Testis (tissue), 3 donors: Measurements from ENCODE around the gene TENT4B. TPM values are rescaled to one million over a fixed set of nuclear protein-coding genes. Genes with fewer than 3 reads are reported as not detected.

Experiments
- DNase-seq: peaks from one replicate; pipeline ENCODE4 v3.0.0-alpha.2; 2019
- H3K27ac ChIP-seq, 2 donors: fragments of 200-600 bp; sonication (generic); one replicate each; pipeline ENCODE4 v1.5.1; 2019
- H3K27me3 ChIP-seq: fragments of 200-600 bp; sonication (generic); one replicate; pipeline ENCODE4 v1.5.1; 2019
- H3K36me3 ChIP-seq: fragments of 200-600 bp; sonication (generic); one replicate; pipeline ENCODE4 v1.5.1; 2017; ENCODE audit warnings: low read depth; ENCODE audit errors: missing control alignments
- H3K4me1 ChIP-seq: fragments of 200-600 bp; sonication (generic); one replicate; pipeline ENCODE4 v1.5.1; 2019
- H3K4me3 ChIP-seq, 2 donors: fragments of 200-600 bp; sonication (generic); one replicate each; pipeline ENCODE4 v1.5.1; 2017 to 2019
- H3K9me3 ChIP-seq: fragments of 200-600 bp; sonication (generic); one replicate; pipeline ENCODE4 v1.5.1; 2017
- POLR2A ChIP-seq: fragments of 450-650 bp; IDR thresholded peaks from one replicate; pipeline ENCODE4 v1.6.1; 2017; ENCODE audit warnings: antibody characterized with exemption, mild to moderate bottlenecking, moderate library complexity
- WGBS, 2 donors: methylation state at CpG; one replicate each; pipeline ENCODE4 v1.1.5; 2018; 5-methylcytosine and 5-hydroxymethylcytosine counted together
- intact Hi-C: fragments of 100-400 bp; cut with DNase I; formaldehyde crosslinking; loops from one replicate; pipeline ENCODE4 v1.15.1; 2023; ENCODE audit warnings: low total_unique reads
- polyA plus RNA-seq: library from polyadenylated mRNA; stranded (reverse); fragments of 350-450 nt; fragmentation: Illumina TruSeq; extraction: RNeasy Lipid Tissue Mini Kit (QIAGEN cat#74804); gene quantifications from one replicate; pipeline ENCODE4 v1.2.3, GENCODE V29; 2014; ENCODE audit warnings: low read depth, low replicate concordance; ENCODE audit not compliant: insufficient read depth
- total RNA-seq, 2 donors: library from RNA; depleted of rRNA; stranded (reverse); fragments of >200 nt; gene quantifications; one replicate each; pipeline ENCODE4 v1.2.3, GENCODE V29; 2016
- TF ChIP-seq, protein P1 (sequence below), 3 experiments: fragments of 450-650 bp in 2 of 3; fragments of 200-600 bp in 1 of 3; sonication (generic) in 1 of 3; IDR thresholded peaks; one replicate each; pipeline ENCODE4 v1.5.1; 2016 to 2019; ENCODE audit warnings: antibody characterized with exemption in 3 of 3, mild to moderate bottlenecking in 2 of 3, moderate library complexity in 1 of 3

The TENT4B gene
- total and polyA plus RNA-seq, 3 donors from 2014 or later: 27.5 to 56.6 (median 37.6) TPM

DNA sequence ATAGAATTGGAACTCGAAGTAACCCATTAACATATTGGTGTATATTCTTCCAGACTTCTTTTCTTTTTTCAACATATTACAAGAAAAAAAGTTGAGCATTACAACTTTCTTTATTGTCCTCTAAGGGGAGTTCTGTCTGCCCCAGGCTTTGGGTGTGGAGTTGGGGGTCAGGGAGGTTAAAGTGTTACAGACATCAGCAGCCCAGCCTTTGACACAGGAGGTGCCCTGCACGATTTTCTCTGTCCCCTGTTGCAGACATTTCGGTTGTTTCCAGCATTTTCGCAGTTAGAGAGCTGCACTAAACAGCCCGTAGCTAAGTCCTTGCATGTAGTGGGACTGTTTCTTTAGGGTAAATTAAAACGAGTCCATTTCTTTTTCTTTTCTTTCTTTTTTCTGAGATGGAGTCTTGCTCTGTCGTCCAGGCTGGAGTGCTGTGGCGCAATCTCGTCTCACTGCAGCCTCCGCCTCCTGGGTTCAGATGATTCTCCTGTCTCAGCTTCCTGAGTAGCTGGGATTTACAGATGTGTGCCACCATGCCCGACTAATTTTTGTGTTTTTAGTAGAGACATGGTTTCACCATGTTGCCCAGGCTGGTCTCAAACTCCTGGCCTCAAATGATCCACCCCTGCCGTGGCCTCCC is 99.9 kb downstream of the TENT4B start:
- Histone ChIP-seq H3K27me3 (no peaks in the 10 kb centered on the region), H3K4me3 (no peak overlapping the region), H3K4me1 (no peaks in the 10 kb centered on the region), H3K27ac (no peak overlapping the region), H3K36me3 (no peaks in the 10 kb centered on the region), H3K9me3 (no peaks in the 10 kb centered on the region)
- intact Hi-C loops: no loop called here
- TF ChIP-seq, protein P1, sequence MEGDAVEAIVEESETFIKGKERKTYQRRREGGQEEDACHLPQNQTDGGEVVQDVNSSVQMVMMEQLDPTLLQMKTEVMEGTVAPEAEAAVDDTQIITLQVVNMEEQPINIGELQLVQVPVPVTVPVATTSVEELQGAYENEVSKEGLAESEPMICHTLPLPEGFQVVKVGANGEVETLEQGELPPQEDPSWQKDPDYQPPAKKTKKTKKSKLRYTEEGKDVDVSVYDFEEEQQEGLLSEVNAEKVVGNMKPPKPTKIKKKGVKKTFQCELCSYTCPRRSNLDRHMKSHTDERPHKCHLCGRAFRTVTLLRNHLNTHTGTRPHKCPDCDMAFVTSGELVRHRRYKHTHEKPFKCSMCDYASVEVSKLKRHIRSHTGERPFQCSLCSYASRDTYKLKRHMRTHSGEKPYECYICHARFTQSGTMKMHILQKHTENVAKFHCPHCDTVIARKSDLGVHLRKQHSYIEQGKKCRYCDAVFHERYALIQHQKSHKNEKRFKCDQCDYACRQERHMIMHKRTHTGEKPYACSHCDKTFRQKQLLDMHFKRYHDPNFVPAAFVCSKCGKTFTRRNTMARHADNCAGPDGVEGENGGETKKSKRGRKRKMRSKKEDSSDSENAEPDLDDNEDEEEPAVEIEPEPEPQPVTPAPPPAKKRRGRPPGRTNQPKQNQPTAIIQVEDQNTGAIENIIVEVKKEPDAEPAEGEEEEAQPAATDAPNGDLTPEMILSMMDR (IDR thresholded peaks at IDR 0.05): no peak
- no peak for TF ChIP-seq POLR2A
- WGBS, 2 donors: 81 to 88% methylated on average over 12 of the region's 12 CpGs
- DNase-seq: no peak

DNA sequence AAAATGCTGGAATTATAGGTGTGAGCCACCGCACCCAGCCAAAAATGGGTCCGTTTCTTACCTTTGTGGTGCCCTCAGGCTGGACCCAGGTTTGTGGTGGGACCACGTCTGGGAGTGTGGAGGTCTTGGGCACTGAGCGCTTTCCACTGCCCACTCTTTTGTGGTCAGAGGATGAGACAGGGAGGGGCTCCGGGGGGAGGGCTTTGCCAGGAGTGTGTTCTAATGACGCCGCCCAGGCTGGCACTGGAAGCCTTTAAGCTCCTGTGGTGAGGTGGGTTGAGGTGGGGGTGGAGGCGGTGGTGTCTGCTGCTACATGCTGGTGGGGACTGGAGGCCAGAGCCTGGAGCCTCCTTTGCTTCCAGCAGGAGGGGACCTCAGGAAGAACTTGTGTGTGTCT is 100.4 kb downstream of the TENT4B start:
- no peak for DNase-seq

DNA sequence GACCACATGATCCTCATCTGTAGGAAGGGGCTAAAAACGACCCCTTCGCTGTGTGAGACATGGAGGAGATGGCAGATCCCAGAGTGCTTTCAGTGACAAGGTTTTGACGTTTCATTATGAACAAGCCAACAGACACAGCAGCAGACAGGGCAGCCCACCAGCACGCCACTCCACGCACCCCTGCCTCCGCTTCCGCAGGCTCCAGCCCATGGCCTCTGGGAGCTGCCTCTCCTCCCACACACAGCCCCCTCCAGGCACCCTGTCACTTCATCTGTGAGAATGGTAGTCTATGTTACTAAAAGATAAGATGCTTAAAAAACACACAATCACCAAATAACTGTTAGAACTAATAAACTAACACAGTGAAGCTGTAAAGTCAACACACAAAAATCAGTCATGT is 101.0 kb downstream of the TENT4B start:
- no peak overlapping the region for H3K27ac ChIP-seq
- no peak for DNase-seq
- intact Hi-C loops: no loop called here

More for the DNA sequence above, 100.4 kb downstream of the TENT4B start:
- no peak for TF ChIP-seq POLR2A
- TF ChIP-seq, protein P1 (IDR thresholded peaks at IDR 0.05): no peak
- no peaks in the 10 kb centered on the region for H3K27me3 ChIP-seq
- no peaks in the 10 kb centered on the region for H3K36me3 ChIP-seq
- 86 to 89% methylated on average over 8 of the region's 8 CpGs for WGBS, 2 donors
- H3K4me1 ChIP-seq: no peaks in the 10 kb centered on the region
- no peaks in the 10 kb centered on the region for H3K9me3 ChIP-seq
- intact Hi-C loops: no loop called here
- no peak overlapping the region for H3K4me3 ChIP-seq
- H3K27ac ChIP-seq: no peak overlapping the region

DNA sequence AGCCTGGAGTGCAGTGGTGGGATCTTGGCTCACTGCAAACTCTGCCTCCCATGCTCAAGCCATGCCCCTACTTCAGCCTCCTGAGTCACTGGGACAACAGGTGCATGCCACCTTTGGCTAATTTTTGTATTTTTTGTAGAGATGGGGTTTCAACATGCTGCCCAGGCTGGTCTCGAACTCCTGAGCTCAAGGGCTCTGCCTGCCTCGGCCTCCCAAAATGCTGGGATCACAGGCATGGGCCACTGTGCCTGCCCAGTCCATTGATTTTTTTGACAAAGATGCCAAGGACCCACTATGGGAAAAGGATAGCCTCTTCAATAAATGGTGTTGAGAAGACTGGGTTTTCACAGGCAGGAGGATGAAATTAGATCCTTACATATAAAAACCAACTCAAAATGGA is 102.4 kb downstream of the TENT4B start:
- 94 to 95% methylated on average over 2 of the region's 2 CpGs for WGBS, 2 donors
- intact Hi-C loops: no loop called here
- TF ChIP-seq POLR2A: no peak
- TF ChIP-seq, protein P1 (IDR thresholded peaks at IDR 0.05): no peak
- no peak for DNase-seq
- Histone ChIP-seq H3K27me3 (no peaks in the 10 kb centered on the region), H3K4me3 (no peak overlapping the region), H3K9me3 (no peaks in the 10 kb centered on the region), H3K4me1 (peaks cover 9% of the 10 kb centered on the region), H3K27ac (no peak overlapping the region), H3K36me3 (no peaks in the 10 kb centered on the region)

More for the DNA sequence above, 101.0 kb downstream of the TENT4B start:
- Histone ChIP-seq H3K27me3 (no peaks in the 10 kb centered on the region), H3K4me1 (peaks cover under 1% of the 10 kb centered on the region), H3K36me3 (no peaks in the 10 kb centered on the region), H3K4me3 (no peak overlapping the region), H3K9me3 (no peaks in the 10 kb centered on the region)
- 71 to 97% methylated on average over 7 of the region's 7 CpGs for WGBS, 2 donors
- TF ChIP-seq POLR2A: no peak
- TF ChIP-seq, protein P1 (IDR thresholded peaks at IDR 0.05): no peak

DNA sequence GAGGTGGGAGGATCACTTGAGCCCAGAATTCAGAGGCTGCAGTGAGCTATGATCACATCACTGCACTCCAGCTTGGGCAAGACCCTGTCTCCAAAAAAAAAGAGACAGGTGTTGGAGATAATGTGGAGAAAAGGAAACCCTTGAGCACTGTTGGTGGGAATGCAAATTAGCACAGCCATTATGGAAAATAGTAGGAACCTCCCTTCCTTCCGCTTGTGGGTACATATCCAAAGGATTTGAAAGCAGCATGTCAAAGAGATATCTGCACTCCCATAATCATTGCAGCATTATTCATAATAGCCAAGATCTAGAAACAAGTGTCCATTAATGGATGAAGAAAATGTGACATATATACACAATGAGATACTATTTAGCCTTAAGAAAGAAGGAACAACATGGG is 103.5 kb downstream of the TENT4B start:
- DNase-seq: no peak
- Histone ChIP-seq H3K27ac (no peak overlapping the region), H3K9me3 (no peaks in the 10 kb centered on the region), H3K27me3 (no peaks in the 10 kb centered on the region), H3K36me3 (no peaks in the 10 kb centered on the region), H3K4me1 (peaks cover 9% of the 10 kb centered on the region), H3K4me3 (no peak overlapping the region)
- TF ChIP-seq POLR2A: no peak
- TF ChIP-seq, protein P1 (IDR thresholded peaks at IDR 0.05): no peak
- intact Hi-C loops: no loop called here
- WGBS, 2 donors: 94 to 100% methylated on average over 1 of the region's 1 CpG
